DND-41 (cell line): ENCODE measurements around the gene APH1A.
A peak's percentile ranks its signal among the peaks of the same experiment; 100 is the strongest.

Source experiments
- ATAC-seq: fragments of 200-7000 bp; cut with Tn5 transposase; 3 replicates; pipeline ENCODE4 v1.9.1; 2021; ENCODE audit warnings: low read depth; ENCODE audit not compliant: insufficient read depth
- DNase-seq: peaks from one replicate; pipeline ENCODE4 v3.0.0-alpha.2; 2020
- H2AFZ ChIP-seq: 2 replicates; pipeline ENCODE4 v1.6.0; 2012; ENCODE audit warnings: low read depth, low read length
- H3K27ac ChIP-seq: 2 replicates; pipeline ENCODE4 v1.5.1; 2012; ENCODE audit warnings: low read length, inconsistent platforms
- H3K27me3 ChIP-seq: fragments of 200-600 bp; sonication (generic); 2 replicates; pipeline ENCODE4 v1.6.0; 2012; ENCODE audit warnings: low read length, mild to moderate bottlenecking, inconsistent platforms; ENCODE audit not compliant: insufficient read depth, poor library complexity
- H3K36me3 ChIP-seq: 2 replicates; pipeline ENCODE4 v1.5.1; 2012; ENCODE audit warnings: low read length, inconsistent platforms; ENCODE audit not compliant: insufficient read depth
- H3K4me1 ChIP-seq: 2 replicates; pipeline ENCODE4 v1.5.1; 2012; ENCODE audit warnings: mild to moderate bottlenecking, low read length; ENCODE audit not compliant: insufficient read depth
- H3K4me2 ChIP-seq: 2 replicates; pipeline ENCODE4 v1.6.0; 2012; ENCODE audit warnings: mild to moderate bottlenecking, moderate library complexity, low read length, inconsistent platforms; ENCODE audit not compliant: insufficient read depth
- H3K4me3 ChIP-seq, 2 experiments: fragments of 200-600 bp in 1 of 2; shearing (Covaris generic) in 1 of 2; 2 replicates each; pipeline ENCODE4 v1.5.1; 2012 to 2016; ENCODE audit warnings: inconsistent platforms in 2 of 2, low read length in 2 of 2, mild to moderate bottlenecking in 2 of 2, low read depth in 1 of 2, moderate library complexity in 1 of 2
- H3K79me2 ChIP-seq: 2 replicates; pipeline ENCODE4 v1.6.0; 2012; ENCODE audit warnings: low read length, inconsistent platforms; ENCODE audit not compliant: insufficient read depth
- H3K9ac ChIP-seq: 2 replicates; pipeline ENCODE4 v1.6.0; 2012; ENCODE audit warnings: low read depth, mild to moderate bottlenecking, inconsistent platforms, low read length, moderate library complexity
- H3K9me3 ChIP-seq: 2 replicates; pipeline ENCODE4 v1.5.1; 2012; ENCODE audit warnings: low read length, moderate library complexity, mild to moderate bottlenecking, inconsistent platforms; ENCODE audit not compliant: insufficient read depth, severe bottlenecking
- H4K20me1 ChIP-seq: 2 replicates; pipeline ENCODE4 v1.6.0; 2012; ENCODE audit warnings: low read length; ENCODE audit not compliant: insufficient read depth
- CTCF ChIP-seq: IDR thresholded peaks from 2 replicates; pipeline ENCODE4 v1.5.1; 2012; ENCODE audit warnings: borderline replicate concordance, low read length, moderate library complexity, mild to moderate bottlenecking; ENCODE audit not compliant: poor library complexity, severe bottlenecking; ENCODE audit errors: extremely low read depth
- EZH2 ChIP-seq: IDR thresholded peaks from 3 replicates; pipeline ENCODE4 v1.6.1; 2012; ENCODE audit warnings: borderline replicate concordance, low read depth, mild to moderate bottlenecking, moderate library complexity, low read length, inconsistent platforms; ENCODE audit not compliant: severe bottlenecking

The APH1A gene

GRCh38 chr1:150236614-150237100 lies 32.2 kb downstream of the APH1A start:
- H3K4me3 ChIP-seq: peak overlapping the region; percentile 24 to 74; a peak in 3 of 4 replicates
- no peaks in the 10 kb centered on the region for H3K27me3 ChIP-seq
- peaks cover 47% of the 10 kb centered on the region for H3K79me2 ChIP-seq
- no peaks in the 10 kb centered on the region for H3K9me3 ChIP-seq
- DNase-seq (no peak), ATAC-seq (no peak)
- H3K27ac ChIP-seq: peak overlapping the region; percentile 97
- H3K4me2 ChIP-seq: peak overlapping the region; percentile 66
- peaks cover 3% of the 10 kb centered on the region for H3K36me3 ChIP-seq
- peak overlapping the region; percentile 69 for H2AFZ ChIP-seq
- TF ChIP-seq CTCF (no peak), EZH2 (no peak)
- H3K4me1 ChIP-seq: peaks cover 32% of the 10 kb centered on the region
- H3K9ac ChIP-seq: peak overlapping the region; percentile 75
- H4K20me1 ChIP-seq: peaks cover 11% of the 10 kb centered on the region; the same call in 1 of the 2 replicates

GRCh38 chr1:150235852-150236613 lies 32.8 kb downstream of the APH1A start, which contains the start of gene ANP32E:
TSS of gene ANP32E (minus strand) at chr1:150236112. CDS start at chr1:150235786, 326 bp downstream.
- ATAC-seq (peak; percentile 88), DNase-seq (peak; percentile 98)
- Histone ChIP-seq H4K20me1 (peaks cover 12% of the 10 kb centered on the region; the same call in 1 of the 2 replicates), H3K4me2 (peak within 1 kb of the TSS; percentile 67), H3K27ac (peak within 1 kb of the TSS; percentile 97), H3K9me3 (no peaks in the 10 kb centered on the region), H3K4me3 (peak within 1 kb of the TSS; percentile 74 to 76), H3K36me3 (peaks cover 5% of the 10 kb centered on the region), H2AFZ (peak within 1 kb of the TSS; percentile 69), H3K79me2 (peaks cover 53% of the 10 kb centered on the region), H3K9ac (peak within 1 kb of the TSS; percentile 99), H3K4me1 (peaks cover 32% of the 10 kb centered on the region), H3K27me3 (no peaks in the 10 kb centered on the region)
- TF ChIP-seq CTCF (peak; percentile 37), EZH2 (no peak)

- DNase-seq: peak; percentile 53
- Histone ChIP-seq H3K27me3 (no peaks in the 10 kb centered on the region), H3K79me2 (peaks cover 59% of the 10 kb centered on the region), H3K4me3 (peak overlapping the region; percentile 74 to 76), H3K4me2 (peak overlapping the region; percentile 67), H4K20me1 (peaks cover 12% of the 10 kb centered on the region; the same call in 1 of the 2 replicates), H3K9ac (peak overlapping the region; percentile 99), H3K9me3 (no peaks in the 10 kb centered on the region), H2AFZ (peak overlapping the region; percentile 34), H3K36me3 (peaks cover 7% of the 10 kb centered on the region), H3K4me1 (peaks cover 32% of the 10 kb centered on the region), H3K27ac (peak overlapping the region; percentile 95)
- no peak for ATAC-seq
- no peak for TF ChIP-seq CTCF
- TF ChIP-seq EZH2: no peak
Observed at GRCh38 chr1:150235294-150235851, 33.4 kb downstream of the APH1A start.
